ENCODE results near the gene HLA-E. TPM values are rescaled to one million over a fixed set of nuclear protein-coding genes. Genes with fewer than 3 reads are reported as not detected.

Gene HLA-E
- total RNA-seq, 1 donor from 2014 or later: 483 TPM

DNA sequence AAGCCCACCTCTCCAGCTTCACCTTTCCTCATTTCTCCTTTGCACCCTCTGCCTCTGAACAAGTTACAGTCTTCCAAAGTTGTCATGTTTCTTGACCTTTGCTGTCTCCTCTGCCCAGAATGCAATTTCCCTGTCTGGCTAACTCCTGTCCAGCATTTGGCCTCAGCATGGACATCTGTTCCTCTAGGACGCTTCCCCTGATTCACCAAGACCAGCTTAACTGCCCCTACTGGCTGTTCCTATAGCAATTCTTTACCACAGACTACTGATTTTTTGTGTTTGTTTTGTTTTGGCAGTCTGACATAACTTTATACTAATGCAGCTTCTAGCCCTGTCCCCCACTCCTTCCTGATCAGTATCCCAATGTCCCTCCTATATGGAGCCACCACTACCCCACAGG, 53.6 kb downstream of the HLA-E start:
- Mint-ChIP-seq H3K4me1 (ENCODE audit: low read depth) (peaks cover 36% of the 10 kb centered on the region), H3K9me3 (no peaks in the 10 kb centered on the region), H3K4me3 (peak overlapping the region; percentile 15), H3K27ac (no peak overlapping the region), H3K36me3 (ENCODE audit: low read depth) (peaks cover 20% of the 10 kb centered on the region), H3K27me3 (ENCODE audit: insufficient read depth) (no peaks in the 10 kb centered on the region)
- no peak for DNase-seq (ENCODE audit: low spot score)
- intact Hi-C loops (cut with micrococcal nuclease): no loop called here

Other genes with a start within 250 kb of the HLA-E start
- gene TRIM39, start 162.6 kb upstream of the HLA-E start, total RNA-seq: 14.2 and 15.6 TPM in 2 replicates
- gene RPP21, start 144.4 kb upstream of the HLA-E start, total RNA-seq: 54.2 and 62.8 TPM in 2 replicates
- gene GNL1, start 67.0 kb downstream of the HLA-E start, total RNA-seq: 86.3 and 92.4 TPM in 2 replicates
- gene PRR3, start 67.8 kb downstream of the HLA-E start, total RNA-seq: 41.6 and 42.1 TPM in 2 replicates
- 115 and 120 TPM in 2 replicates for gene ABCF1, start 81.9 kb downstream of the HLA-E start, total RNA-seq
- 124 and 126 TPM in 2 replicates for gene PPP1R10, start 127.7 kb downstream of the HLA-E start, total RNA-seq
- gene MRPS18B, start 128.3 kb downstream of the HLA-E start, total RNA-seq: 75.5 and 77.7 TPM in 2 replicates
- 11.6 and 13.4 TPM in 2 replicates for gene ATAT1, start 137.4 kb downstream of the HLA-E start, total RNA-seq
- gene C6orf136, start 157.6 kb downstream of the HLA-E start, total RNA-seq: 23.9 and 36.0 TPM in 2 replicates
- 52.0 and 54.2 TPM in 2 replicates for gene DHX16, start 183.5 kb downstream of the HLA-E start, total RNA-seq
- gene PPP1R18, start 197.1 kb downstream of the HLA-E start, total RNA-seq: 203 and 213 TPM in 2 replicates
- 15.5 and 15.9 TPM in 2 replicates for gene NRM, start 201.5 kb downstream of the HLA-E start, total RNA-seq
- 93.7 and 95.7 TPM in 2 replicates for gene MDC1, start 227.8 kb downstream of the HLA-E start, total RNA-seq
- 1,001 and 1,002 TPM in 2 replicates for gene TUBB, start 230.8 kb downstream of the HLA-E start, total RNA-seq

Data from activated T-helper 1 cell treated with anti-CD3 and anti-CD28 coated beads, Interleukin-12 subunit alpha, Interleukin-12 subunit beta, Interleukin-2, Interleukin-4 antibody, amounts not matched to agents 30 ng/mL and 10 ng/mL and 1 ng/mL, durations not matched to agents 14 hours and 24 hours and 36 hours (primary cell).